ENCODE data around the gene FUBP3. TPM values are rescaled to one million over a fixed set of nuclear protein-coding genes. Genes with fewer than 3 reads are reported as not detected.

FUBP3 gene
- polyA plus RNA-seq, 1 donor (not counting 4 experiments of a cell fraction or from before 2014, with no cell fraction given) = 39.1 TPM

GRCh38 chr9:130554606-130555005, 24.8 kb upstream of the FUBP3 start:
- no peaks in the 10 kb centered on the region for H3K36me3 ChIP-seq (ENCODE audit: control insufficient read depth in 2 of 2, extremely low read depth in 1 of 2, insufficient read depth in 2 of 2, low read length in 2 of 2)
- FAIRE-seq (no peak), DNase-seq (ENCODE audit: low read depth, low spot score) (no peak)
- dilution Hi-C loops (cut with MboI; ENCODE audit: extremely low pct_ligation_motif_present, low sequenced_read_pairs) = no loop called here
- no peak overlapping the region for H2AFZ ChIP-seq (ENCODE audit: control insufficient read depth, low read length)
- no peaks in the 10 kb centered on the region for H3K9me1 ChIP-seq (ENCODE audit: control insufficient read depth, extremely low read depth, insufficient read depth, low read length)
- H3K27ac ChIP-seq (ENCODE audit: control insufficient read depth, insufficient read depth, low read length) = no peak overlapping the region
- H3K4me2 ChIP-seq (ENCODE audit: control insufficient read depth, extremely low read depth, insufficient read depth, low read depth, low read length) = no peak overlapping the region
- no peak overlapping the region for H3K9ac ChIP-seq (ENCODE audit: control insufficient read depth, extremely low read depth, insufficient read depth, low read length)
- peaks cover 6% of the 10 kb centered on the region for H3K4me1 ChIP-seq (ENCODE audit: control insufficient read depth, extremely low read depth, insufficient read depth, low read length)
- no peaks in the 10 kb centered on the region for H4K20me1 ChIP-seq (ENCODE audit: control insufficient read depth, extremely low read depth, insufficient read depth, low read length)
- H3K79me2 ChIP-seq (ENCODE audit: control insufficient read depth, insufficient read depth, low read length) = no peaks in the 10 kb centered on the region
- no peaks in the 10 kb centered on the region for H3K27me3 ChIP-seq (ENCODE audit: control insufficient read depth, extremely low read depth, insufficient read depth, low read length)
- TF ChIP-seq CTCF (optimal IDR thresholded peaks at IDR 0.05 in 1 of 3, IDR thresholded peaks at IDR 0.05 in 1 of 3, conservative IDR thresholded peaks at IDR 0.05 in 1 of 3; ENCODE audit: extremely low read depth in 1 of 3, insufficient read depth in 2 of 3, low read length in 3 of 3) = no peak
- TF ChIP-seq EZH2 (IDR thresholded peaks at IDR 0.05; ENCODE audit: low read length) = no peak
- H3K9me3 ChIP-seq (ENCODE audit: control insufficient read depth, low read depth, low read length) = no peaks in the 10 kb centered on the region
- H3K4me3 ChIP-seq (ENCODE audit: control insufficient read depth in 2 of 3, extremely low read depth in 1 of 3, insufficient read depth in 2 of 3, low read depth in 1 of 3, low read length in 3 of 3) = no peak overlapping the region

- dilution Hi-C loops (cut with MboI; ENCODE audit: extremely low pct_ligation_motif_present, low sequenced_read_pairs) = no loop called here
- no peak for FAIRE-seq
- H3K4me3 ChIP-seq (ENCODE audit: control insufficient read depth in 2 of 3, extremely low read depth in 1 of 3, insufficient read depth in 2 of 3, low read depth in 1 of 3, low read length in 3 of 3) = no peak overlapping the region
Measured at GRCh38 chr9:130555061-130555460, 24.3 kb upstream of the FUBP3 start.

More at GRCh38 chr9:130555061-130555460, 24.3 kb upstream of the FUBP3 start:
- no peaks in the 10 kb centered on the region for H3K27me3 ChIP-seq (ENCODE audit: control insufficient read depth, extremely low read depth, insufficient read depth, low read length)
- H3K4me1 ChIP-seq (ENCODE audit: control insufficient read depth, extremely low read depth, insufficient read depth, low read length) = peaks cover 6% of the 10 kb centered on the region
- no peaks in the 10 kb centered on the region for H3K9me3 ChIP-seq (ENCODE audit: control insufficient read depth, low read depth, low read length)
- H3K27ac ChIP-seq (ENCODE audit: control insufficient read depth, insufficient read depth, low read length) = no peak overlapping the region
- H3K36me3 ChIP-seq (ENCODE audit: control insufficient read depth in 2 of 2, extremely low read depth in 1 of 2, insufficient read depth in 2 of 2, low read length in 2 of 2) = no peaks in the 10 kb centered on the region
- DNase-seq (ENCODE audit: low read depth, low spot score) = no peak
- H3K79me2 ChIP-seq (ENCODE audit: control insufficient read depth, insufficient read depth, low read length) = no peaks in the 10 kb centered on the region
- TF ChIP-seq CTCF (optimal IDR thresholded peaks at IDR 0.05 in 1 of 3, IDR thresholded peaks at IDR 0.05 in 1 of 3, conservative IDR thresholded peaks at IDR 0.05 in 1 of 3; ENCODE audit: extremely low read depth in 1 of 3, insufficient read depth in 2 of 3, low read length in 3 of 3) (no peak), EZH2 (IDR thresholded peaks at IDR 0.05; ENCODE audit: low read length) (no peak)
- H3K9ac ChIP-seq (ENCODE audit: control insufficient read depth, extremely low read depth, insufficient read depth, low read length) = no peak overlapping the region
- no peaks in the 10 kb centered on the region for H3K9me1 ChIP-seq (ENCODE audit: control insufficient read depth, extremely low read depth, insufficient read depth, low read length)
- H2AFZ ChIP-seq (ENCODE audit: control insufficient read depth, low read length) = no peak overlapping the region
- H4K20me1 ChIP-seq (ENCODE audit: control insufficient read depth, extremely low read depth, insufficient read depth, low read length) = no peaks in the 10 kb centered on the region
- no peak overlapping the region for H3K4me2 ChIP-seq (ENCODE audit: control insufficient read depth, extremely low read depth, insufficient read depth, low read depth, low read length)
